EL (cell line): ENCODE results near the gene FCRL5.
"Not testable (repeated sequence)": the region's sequence is repeated elsewhere in the genome, so short reads cannot be mapped to it uniquely, and the experiment has no call there.

Experiments used
- DNase-seq: peaks from one replicate; pipeline ENCODE4 v3.0.0-alpha.2; 2016

The FCRL5 gene

GRCh38 chr1:157521056-157521455, 31.3 kb downstream of the FCRL5 start:
- no peak for DNase-seq

- no peak for DNase-seq
Measured at GRCh38 chr1:157520386-157520935, 31.9 kb downstream of the FCRL5 start.

DNA sequence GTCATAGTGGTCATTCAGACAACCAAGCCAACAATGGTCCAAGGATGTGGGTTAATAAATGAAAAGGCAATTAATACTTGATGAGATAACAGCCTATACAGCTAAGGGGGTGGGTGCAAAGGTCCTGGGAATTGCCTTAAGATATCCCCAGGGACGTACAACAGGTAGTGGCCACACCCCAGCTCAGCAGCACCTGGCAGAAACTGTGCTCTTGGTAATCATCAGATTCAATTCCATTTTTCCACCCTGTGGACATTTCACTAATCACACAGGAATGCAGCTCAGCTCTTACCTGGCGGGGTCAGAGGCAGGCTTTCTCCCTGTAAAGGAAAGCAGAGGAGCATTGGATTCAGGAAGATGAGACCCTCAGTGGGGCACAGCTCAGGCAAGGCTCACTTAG, 32.9 kb downstream of the FCRL5 start:
- DNase-seq, result no peak

- no peak for DNase-seq
Measured at GRCh38 chr1:157517016-157517415, 35.3 kb downstream of the FCRL5 start.

GRCh38 chr1:157515709-157516108, 36.6 kb downstream of the FCRL5 start:
- no peak for DNase-seq

DNA sequence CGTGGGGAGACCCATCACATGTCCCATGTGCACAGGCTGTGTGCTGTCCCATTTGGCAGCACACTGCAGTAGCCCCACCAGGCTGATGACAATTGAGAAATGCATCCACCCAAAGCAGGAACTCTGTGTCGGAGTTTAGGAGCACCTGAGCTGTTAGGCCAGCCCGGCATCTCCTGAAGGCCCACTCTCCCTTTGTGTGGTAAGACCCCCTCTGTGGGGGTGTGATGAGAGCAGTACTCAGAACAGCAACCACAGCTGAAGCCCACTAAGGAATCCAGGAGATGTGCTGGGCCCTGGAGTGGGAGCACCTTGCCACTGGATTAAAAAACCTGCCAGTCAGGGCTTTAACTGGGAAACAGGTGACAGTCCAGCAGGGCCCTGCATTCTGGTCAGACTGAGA, 37.2 kb downstream of the FCRL5 start:
- DNase-seq, result no peak

GRCh38 chr1:157512036-157512969, 40.0 kb downstream of the FCRL5 start:
- DNase-seq, result no peak

- no peak for DNase-seq
Measured at GRCh38 chr1:157509546-157510232, 42.6 kb downstream of the FCRL5 start.

DNA sequence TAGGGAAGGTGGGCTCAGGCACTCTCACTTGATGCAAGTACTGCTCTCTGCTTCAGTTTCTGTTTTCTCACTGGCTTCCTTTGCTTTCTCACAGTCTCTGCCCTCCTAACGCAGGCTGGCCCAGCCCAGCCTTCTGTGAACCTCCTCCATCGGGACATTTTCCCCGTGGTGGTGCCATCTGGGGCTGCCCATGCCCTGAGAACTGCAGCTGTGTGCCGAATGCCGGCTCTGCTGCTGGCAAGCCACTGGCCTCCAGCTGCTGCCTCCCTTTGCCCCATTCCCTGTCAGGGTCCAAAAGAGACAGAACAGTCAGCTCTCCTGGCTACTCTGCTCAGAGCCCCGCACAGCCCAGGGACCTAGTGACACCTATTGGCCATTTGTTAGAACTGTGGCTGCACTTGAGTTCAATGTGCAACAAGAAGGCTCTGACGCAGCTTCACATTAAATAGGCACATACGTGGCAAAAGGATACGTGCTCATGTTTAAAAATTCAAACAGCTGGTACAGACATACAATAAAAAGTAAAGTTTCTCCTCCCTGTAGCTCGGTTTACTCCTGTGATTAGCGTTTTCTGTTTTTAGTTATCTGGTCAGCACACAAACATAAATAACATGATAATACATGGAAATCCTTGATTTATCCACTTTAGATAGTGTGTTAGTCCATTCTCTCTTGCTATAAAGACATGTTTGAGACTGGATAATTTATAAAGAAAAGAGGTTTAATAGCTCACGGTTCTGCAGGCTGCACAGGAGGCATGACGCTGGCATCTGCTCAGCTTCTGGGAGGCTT, 46.6 kb downstream of the FCRL5 start:
- peak; percentile 61 for DNase-seq

DNA sequence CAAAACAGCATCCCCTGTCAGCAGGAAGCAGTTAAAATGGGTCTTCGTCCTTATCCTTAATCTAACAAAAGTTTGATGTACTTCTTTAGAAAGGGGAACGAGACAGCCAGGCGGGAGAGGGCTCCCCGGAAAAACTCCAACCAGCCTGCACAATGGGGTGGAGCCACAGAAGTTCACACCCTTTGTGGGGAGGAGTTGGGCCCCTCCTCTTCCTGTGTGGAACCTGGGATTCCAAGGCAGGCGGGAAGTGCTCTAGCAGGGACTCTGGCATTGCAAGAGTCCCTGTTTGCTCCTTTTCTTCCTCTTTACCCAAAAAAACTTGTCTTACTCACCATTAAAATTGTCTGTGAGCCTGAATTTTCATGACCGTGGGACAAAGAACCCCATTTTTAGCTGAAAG, 47.7 kb downstream of the FCRL5 start:
- DNase-seq, result no peak

GRCh38 chr1:157499521-157499920, 52.8 kb downstream of the FCRL5 start:
- no peak for DNase-seq

DNA sequence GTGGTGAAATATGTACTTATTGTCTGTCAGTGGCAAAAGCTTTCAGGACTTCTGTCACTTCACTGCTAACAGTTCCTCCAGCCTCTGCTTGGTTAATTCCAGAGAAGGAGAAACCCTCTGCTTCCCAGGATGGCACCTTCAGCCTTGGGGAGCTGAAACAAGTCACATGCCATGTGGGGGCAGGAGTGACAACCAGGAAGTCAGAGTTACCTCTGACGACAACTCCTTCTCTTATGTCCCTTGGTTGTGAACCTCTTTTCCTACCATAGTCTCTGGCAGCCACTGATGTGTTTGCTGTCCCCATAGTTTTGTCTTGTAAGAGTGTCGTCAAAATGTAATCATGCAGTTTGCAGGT, 53.6 kb downstream of the FCRL5 start:
- no peak for DNase-seq

- DNase-seq, result no peak
Measured at GRCh38 chr1:157497987-157498735, 54.2 kb downstream of the FCRL5 start.

DNA sequence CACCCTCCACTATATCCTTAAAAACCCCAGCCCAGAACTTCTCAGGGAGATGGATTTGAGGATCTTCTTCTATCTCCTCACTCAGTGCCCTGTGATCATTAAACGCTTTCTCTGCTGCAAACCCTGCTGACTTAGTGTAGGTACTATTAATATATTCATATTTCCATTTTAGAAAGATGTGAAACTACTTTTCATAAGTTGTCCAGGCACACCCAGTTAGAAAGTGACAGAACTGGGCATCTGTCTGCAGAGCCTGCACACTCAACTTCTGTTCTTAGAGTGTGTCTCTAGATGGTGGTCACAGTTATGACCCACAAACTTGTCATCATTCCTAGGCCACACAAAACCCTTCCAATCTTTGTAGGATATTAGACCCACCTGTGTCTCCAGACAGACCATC, 55.0 kb downstream of the FCRL5 start:
- no peak for DNase-seq

- DNase-seq, result peak; percentile 42
Measured at GRCh38 chr1:157496121-157496526, 56.2 kb downstream of the FCRL5 start.

DNA sequence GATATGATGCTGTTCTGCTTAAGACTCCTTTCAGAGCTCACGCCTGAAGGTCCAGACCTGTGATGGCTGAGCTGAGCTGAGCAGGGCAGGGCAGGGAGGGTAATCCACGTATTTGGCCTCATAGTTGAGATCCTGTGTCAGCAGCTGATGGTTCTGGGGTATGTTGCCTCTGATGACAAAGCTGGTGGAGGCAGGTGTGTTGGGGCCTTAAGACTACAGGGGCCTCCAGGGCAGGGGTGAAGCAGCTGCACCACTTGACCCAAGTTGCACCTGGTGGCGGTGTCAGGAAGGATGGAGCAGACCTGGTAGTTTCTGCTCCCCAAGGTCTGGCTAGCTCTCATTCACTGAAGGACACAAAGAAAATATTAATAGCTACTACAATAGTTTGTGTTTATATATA, 57.0 kb downstream of the FCRL5 start:
- DNase-seq, result no peak

DNA sequence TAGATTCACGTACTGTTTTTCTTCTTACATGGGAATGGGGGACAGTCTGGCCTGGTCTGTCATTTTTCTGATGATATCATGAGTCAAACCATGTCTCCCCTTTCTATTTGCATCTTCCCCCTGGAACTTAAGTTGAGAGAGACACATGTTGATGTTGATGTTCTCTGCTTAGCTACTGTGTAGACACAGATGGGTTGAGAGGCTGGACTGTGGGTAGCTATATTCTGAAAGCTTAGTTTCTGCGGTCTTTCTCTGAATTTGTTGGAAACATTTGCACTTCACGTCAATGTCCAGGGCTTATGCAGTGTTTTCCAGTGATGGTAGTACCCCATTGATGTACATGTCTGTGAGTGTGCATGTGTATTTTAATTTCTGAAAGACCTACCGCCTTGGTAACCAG, 58.2 kb downstream of the FCRL5 start:
- no peak for DNase-seq

DNA sequence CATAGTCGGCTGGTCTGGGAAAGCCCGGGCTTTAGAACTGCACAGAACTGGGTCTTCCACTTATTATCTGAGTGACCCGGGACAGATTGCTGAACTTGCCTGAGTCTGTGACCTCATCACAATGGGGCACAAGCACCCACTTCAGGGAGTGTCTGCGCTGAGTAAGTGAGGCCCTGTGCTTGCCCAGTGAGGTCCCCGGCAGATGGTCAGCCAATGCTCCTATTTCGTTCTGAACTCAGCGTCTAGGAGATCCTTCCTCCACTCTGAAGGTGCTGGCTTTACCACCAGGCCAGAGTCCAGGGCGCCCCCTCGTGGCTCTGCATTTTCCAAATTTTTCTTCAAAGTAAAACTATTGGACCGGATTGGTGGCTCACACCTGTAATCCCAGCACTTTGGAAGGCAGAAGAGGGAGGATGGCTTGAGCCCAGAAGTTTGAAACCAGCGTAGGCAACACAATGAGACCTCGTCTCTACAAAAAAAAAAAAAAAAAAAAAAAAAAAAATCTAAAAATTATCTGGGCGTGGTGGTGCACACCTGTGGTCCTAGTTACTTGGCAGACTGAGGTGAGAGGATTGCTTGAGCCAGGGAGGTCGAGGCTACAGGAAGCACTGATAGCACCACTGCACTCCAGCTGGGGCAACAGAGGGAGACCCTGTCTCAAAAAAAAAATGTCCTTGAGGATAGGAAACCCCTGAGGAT, 61.7 kb downstream of the FCRL5 start:
- peak; percentile 62 for DNase-seq

DNA sequence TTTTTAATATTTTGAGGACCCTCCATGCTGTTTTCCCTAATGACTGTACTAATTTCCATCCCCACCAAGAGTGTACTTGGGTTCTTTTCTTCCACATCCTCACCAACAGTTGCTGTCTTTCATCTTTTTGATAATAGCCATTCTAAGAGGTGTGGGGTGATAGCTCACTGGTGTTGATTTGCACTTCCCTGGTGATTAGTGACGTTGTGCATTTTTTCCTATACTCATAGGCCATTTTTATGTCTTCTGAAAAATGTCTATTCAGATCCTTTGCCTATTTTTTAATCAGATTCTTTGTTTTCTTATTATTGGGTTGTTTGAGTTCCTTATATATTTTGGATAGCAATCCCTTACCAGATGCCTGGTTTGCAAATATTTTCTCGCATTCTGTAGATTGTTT, 64.2 kb downstream of the FCRL5 start:
- DNase-seq, result no peak

DNA sequence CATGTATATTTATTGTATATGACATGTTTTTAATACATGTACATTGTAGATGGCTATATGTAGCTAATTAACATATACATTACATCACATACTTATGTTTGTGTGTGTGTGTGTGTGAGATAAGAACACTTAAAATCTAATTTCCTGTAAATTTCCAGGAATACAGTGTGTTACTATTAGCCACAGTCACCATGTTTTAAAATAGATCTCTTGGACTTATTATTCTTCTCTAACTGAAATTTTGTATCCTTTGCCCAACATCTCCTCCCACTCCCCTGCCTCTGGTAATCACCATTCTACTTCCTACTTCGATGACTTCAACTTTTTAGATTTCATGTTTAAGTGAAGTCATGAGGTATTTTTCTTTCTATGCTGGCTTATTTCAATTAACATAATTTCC, 64.8 kb downstream of the FCRL5 start:
- no peak for DNase-seq

DNA sequence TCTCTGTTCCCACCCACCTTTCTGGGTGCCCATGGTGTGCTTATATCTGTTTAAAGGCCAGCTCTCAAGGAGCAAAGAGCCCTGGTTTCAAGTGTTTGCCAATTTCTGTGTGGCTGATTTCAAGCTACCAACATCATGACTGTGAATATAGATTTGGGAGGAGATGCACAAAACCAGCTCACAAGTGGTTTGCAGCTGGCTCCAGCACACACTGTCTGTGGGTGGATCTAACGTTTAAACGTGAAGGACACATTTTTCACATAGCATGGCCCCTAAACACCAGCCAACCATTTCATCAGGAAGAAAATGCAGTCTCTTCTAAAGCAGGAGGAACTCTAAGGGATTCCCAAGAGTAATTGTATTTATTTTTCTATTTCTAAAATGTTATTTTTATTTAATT, 65.2 kb downstream of the FCRL5 start:
- DNase-seq, result no peak

GRCh38 chr1:157486400-157486799, 65.9 kb downstream of the FCRL5 start:
- not testable (repeated sequence) for DNase-seq
